ENCODE results near the gene WRAP73.

DNA sequence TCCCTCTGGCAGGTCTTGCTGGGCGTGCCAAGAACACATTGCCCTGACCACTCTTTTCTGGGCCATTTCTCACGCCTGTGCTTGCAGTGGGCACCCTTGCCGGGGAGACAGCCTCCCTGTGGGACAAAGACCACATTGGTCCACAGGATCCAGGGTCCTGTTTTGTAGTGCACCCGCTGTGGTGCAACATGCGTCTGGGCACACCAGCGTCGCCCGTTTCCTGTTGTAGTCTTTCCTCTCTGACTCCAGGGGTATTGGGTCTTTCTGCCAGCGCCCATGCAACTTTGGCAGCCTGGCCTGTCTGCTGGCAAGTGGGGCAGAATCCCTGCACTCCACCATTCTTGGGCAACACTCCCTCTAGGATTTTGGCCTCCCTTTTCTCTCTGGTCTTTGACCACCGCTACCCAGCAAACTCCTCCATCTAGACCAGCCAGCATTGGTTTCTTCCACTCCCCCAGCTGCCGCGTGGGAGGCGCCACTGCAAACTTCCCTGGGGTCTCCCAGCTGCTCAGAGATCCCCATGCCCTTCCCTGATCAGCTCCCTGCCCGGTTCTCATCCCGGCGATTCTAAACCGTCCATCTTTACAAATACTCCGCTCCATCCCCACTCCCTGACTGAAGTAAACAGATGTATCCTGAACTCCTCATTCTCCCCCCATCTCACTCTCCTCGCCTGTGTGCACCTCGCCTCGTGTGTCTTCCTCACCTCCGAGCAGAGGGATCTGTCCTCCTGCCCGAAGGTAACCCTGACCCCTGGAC, 26.3 kb downstream of the WRAP73 start:
- no peak for TF ChIP-seq CTCF (IDR thresholded peaks at IDR 0.05)
- no peak for TF ChIP-seq EP300 (IDR thresholded peaks at IDR 0.05; ENCODE audit: low read depth)
- TF ChIP-seq POLR2AphosphoS5 (IDR thresholded peaks at IDR 0.05): no peak
- no peak for TF ChIP-seq POLR2A (IDR thresholded peaks at IDR 0.05)

Measured in transverse colon (tissue), 4 donors.